SK-N-SH (cell line): ENCODE data around the gene ADAMTS5. TPM values are rescaled to one million over a fixed set of nuclear protein-coding genes. Genes with fewer than 3 reads are reported as not detected.
A peak's percentile ranks its signal among the peaks of the same experiment; 100 is the strongest.

Experiments used
- CTCF ChIA-PET: fragments of 300-600, 350-600 bp; formaldehyde crosslinking; extraction: SDS; loops from one replicate; lab custom pipeline; 2021; lab: Yijun Ruan, JAX
- POLR2A ChIA-PET: fragments of 350-600 bp; sonication (Branson Sonifier 250); formaldehyde crosslinking; extraction: SDS; loops from one replicate; lab custom pipeline; 2020; ENCODE audit warnings: antibody characterized with exemption, inconsistent platforms; lab: Yijun Ruan, JAX
- DNase-seq: peaks from one replicate; pipeline ENCODE4 v3.0.0; 2012
- H2AFZ ChIP-seq: fragments of 200-600 bp; sonication (generic); 2 replicates; pipeline ENCODE4 v1.8.1; 2016; ENCODE audit warnings: antibody characterized with exemption, mild to moderate bottlenecking, low read depth
- H3F3A ChIP-seq: fragments of 200-600 bp; sonication (generic); replicated peaks from 2 replicates; pipeline ENCODE3; 2016; ENCODE audit warnings: antibody characterized with exemption, mild to moderate bottlenecking; ENCODE audit not compliant: insufficient read depth
- H3K27ac ChIP-seq, 2 experiments: fragments of 200-500 bp in 1 of 2; fragments of 200-600 bp in 1 of 2; sonication (Bioruptor generic) in 1 of 2; sonication (generic), shearing (Covaris generic) in 1 of 2; 2 replicates each; pipeline versions ENCODE4 v1.5.1 to v1.6.1; 2014 to 2016; ENCODE audit warnings: low read depth in 2 of 2, inconsistent platforms in 1 of 2, low read length in 1 of 2, mild to moderate bottlenecking in 1 of 2, mixed read lengths in 1 of 2
- H3K27me3 ChIP-seq: fragments of 200-600 bp; sonication (generic), shearing (Covaris generic); 2 replicates; pipeline ENCODE4 v1.6.1; 2016; ENCODE audit warnings: mixed run types; ENCODE audit not compliant: insufficient read depth
- H3K36me3 ChIP-seq, 2 experiments: fragments of 200-500 bp in 1 of 2; fragments of 200-600 bp in 1 of 2; sonication (Bioruptor generic) in 1 of 2; sonication (generic) in 1 of 2; replicated peaks in 1 of 2; 2 replicates each; pipeline versions ENCODE3 to v1.5.1; 2014 to 2016; ENCODE audit warnings: low read length in 1 of 2, mild to moderate bottlenecking in 1 of 2; ENCODE audit not compliant: insufficient read depth in 2 of 2, control insufficient read depth in 1 of 2
- H3K4me1 ChIP-seq, 2 experiments: fragments of 200-500 bp in 1 of 2; fragments of 200-600 bp in 1 of 2; sonication (Bioruptor generic) in 1 of 2; sonication (generic), shearing (Covaris generic) in 1 of 2; 2 replicates each; pipeline versions ENCODE4 v1.5.1 to v1.6.1; 2014 to 2016; ENCODE audit warnings: low read depth in 1 of 2, low read length in 1 of 2, mixed run types in 1 of 2; ENCODE audit not compliant: insufficient read depth in 2 of 2, control insufficient read depth in 1 of 2
- H3K4me2 ChIP-seq: fragments of 200-600 bp; sonication (generic), shearing (Covaris generic); 2 replicates; pipeline ENCODE4 v1.6.1; 2017; ENCODE audit warnings: mixed run types
- H3K4me3 ChIP-seq, 2 experiments: fragments of 200-500 bp in 1 of 2; fragments of 200-600 bp in 1 of 2; sonication (Bioruptor generic) in 1 of 2; sonication (generic), shearing (Covaris generic) in 1 of 2; 2 replicates each; pipeline versions ENCODE4 v1.5.1 to v1.8.1; 2014 to 2016; ENCODE audit warnings: low read depth in 2 of 2, inconsistent platforms in 1 of 2, low read length in 1 of 2, mild to moderate bottlenecking in 1 of 2, mixed read lengths in 1 of 2, moderate library complexity in 1 of 2
- H3K79me2 ChIP-seq: fragments of 200-600 bp; sonication (generic); 2 replicates; pipeline ENCODE4 v1.8.1; 2017; ENCODE audit warnings: mild to moderate bottlenecking; ENCODE audit not compliant: insufficient read depth
- H3K9ac ChIP-seq: fragments of 200-600 bp; sonication (generic); 2 replicates; pipeline ENCODE4 v1.6.1; 2017; ENCODE audit warnings: mixed run types
- H3K9me2 ChIP-seq: fragments of 200-600 bp; sonication (generic); 2 replicates; pipeline ENCODE4 v1.6.1; 2017; ENCODE audit warnings: mixed run types
- H3K9me3 ChIP-seq: fragments of 200-600 bp; sonication (generic); 2 replicates; pipeline ENCODE4 v1.6.1; 2017; ENCODE audit warnings: mixed run types, mild to moderate bottlenecking, moderate library complexity
- H4K20me1 ChIP-seq: fragments of 200-600 bp; sonication (generic); 2 replicates; pipeline ENCODE4 v1.6.1; 2017; ENCODE audit warnings: mild to moderate bottlenecking, mixed run types; ENCODE audit not compliant: insufficient read depth
- FOSL2 ChIP-seq: IDR thresholded peaks from 2 replicates; pipeline ENCODE4 v1.4.0; 2012; ENCODE audit warnings: low read depth, mild to moderate bottlenecking, moderate library complexity, borderline replicate concordance
- RCOR1 ChIP-seq: fragments of 150-350 bp; IDR thresholded peaks from 2 replicates; pipeline ENCODE4 v1.6.1; 2017; ENCODE audit warnings: antibody characterized with exemption, low read length
- SIN3A ChIP-seq: IDR thresholded peaks from 2 replicates; pipeline ENCODE4 v1.6.1; 2012; ENCODE audit warnings: low read depth, mild to moderate bottlenecking, low read length, moderate library complexity, borderline replicate concordance
- WGBS: methylation state at CpG from one replicate; pipeline ENCODE4 v1.1.6; 2017; ENCODE audit warnings: low lambda C conversion rate; 5-methylcytosine and 5-hydroxymethylcytosine counted together
- polyA plus RNA-seq, 3 experiments: library from polyadenylated mRNA; depleted of rRNA; stranded (reverse); fragments of >200 nt; gene quantifications; 2 replicates each; pipeline ENCODE4 v1.2.3, GENCODE V29; 2012
- TF ChIP-seq, protein P1 (sequence below): IDR thresholded peaks from 2 replicates; pipeline ENCODE4 v1.6.1; 2012; ENCODE audit warnings: mild to moderate bottlenecking, low read depth, low read length, moderate library complexity
- TF ChIP-seq, protein P2 (sequence below): IDR thresholded peaks from 2 replicates; pipeline ENCODE4; 2012
- TF ChIP-seq, protein P3 (sequence below): fragments of 200-600 bp; sonication (generic); IDR thresholded peaks from 2 replicates; pipeline ENCODE4 v1.6.1; 2017; ENCODE audit warnings: antibody characterized with exemption, mild to moderate bottlenecking, moderate library complexity
- TF ChIP-seq, protein P4 (sequence below): IDR thresholded peaks from 2 replicates; pipeline ENCODE4 v1.4.0; 2012; ENCODE audit warnings: low read depth
- TF ChIP-seq, protein P5 (sequence below): fragments of 150-350 bp; IDR thresholded peaks from 2 replicates; pipeline ENCODE4 v1.6.1; 2017; ENCODE audit warnings: antibody characterized with exemption, low read length, low read depth, borderline replicate concordance

Gene ADAMTS5
- polyA plus RNA-seq, 1 of the 3 experiments (the other 2 are of a cell fraction), result 0.90 TPM

GRCh38 chr21:26966649-26967061 is 233 bp downstream of the ADAMTS5 start:
- H3K79me2 ChIP-seq, result no peaks in the 10 kb centered on the region
- POLR2A ChIA-PET, result interaction anchor here (1.5 kb wide), 1 partner anchor 122 kb away, joined by 4 read pairs; no protein-coding TSS in a partner anchor
- DNase-seq, result no peak
- no peaks in the 10 kb centered on the region for H3K36me3 ChIP-seq
- H3F3A ChIP-seq, result no peaks in the 10 kb centered on the region
- H3K9ac ChIP-seq, result peak overlapping the region; percentile 76
- no peaks in the 10 kb centered on the region for H3K27me3 ChIP-seq
- TF ChIP-seq, protein P1, sequence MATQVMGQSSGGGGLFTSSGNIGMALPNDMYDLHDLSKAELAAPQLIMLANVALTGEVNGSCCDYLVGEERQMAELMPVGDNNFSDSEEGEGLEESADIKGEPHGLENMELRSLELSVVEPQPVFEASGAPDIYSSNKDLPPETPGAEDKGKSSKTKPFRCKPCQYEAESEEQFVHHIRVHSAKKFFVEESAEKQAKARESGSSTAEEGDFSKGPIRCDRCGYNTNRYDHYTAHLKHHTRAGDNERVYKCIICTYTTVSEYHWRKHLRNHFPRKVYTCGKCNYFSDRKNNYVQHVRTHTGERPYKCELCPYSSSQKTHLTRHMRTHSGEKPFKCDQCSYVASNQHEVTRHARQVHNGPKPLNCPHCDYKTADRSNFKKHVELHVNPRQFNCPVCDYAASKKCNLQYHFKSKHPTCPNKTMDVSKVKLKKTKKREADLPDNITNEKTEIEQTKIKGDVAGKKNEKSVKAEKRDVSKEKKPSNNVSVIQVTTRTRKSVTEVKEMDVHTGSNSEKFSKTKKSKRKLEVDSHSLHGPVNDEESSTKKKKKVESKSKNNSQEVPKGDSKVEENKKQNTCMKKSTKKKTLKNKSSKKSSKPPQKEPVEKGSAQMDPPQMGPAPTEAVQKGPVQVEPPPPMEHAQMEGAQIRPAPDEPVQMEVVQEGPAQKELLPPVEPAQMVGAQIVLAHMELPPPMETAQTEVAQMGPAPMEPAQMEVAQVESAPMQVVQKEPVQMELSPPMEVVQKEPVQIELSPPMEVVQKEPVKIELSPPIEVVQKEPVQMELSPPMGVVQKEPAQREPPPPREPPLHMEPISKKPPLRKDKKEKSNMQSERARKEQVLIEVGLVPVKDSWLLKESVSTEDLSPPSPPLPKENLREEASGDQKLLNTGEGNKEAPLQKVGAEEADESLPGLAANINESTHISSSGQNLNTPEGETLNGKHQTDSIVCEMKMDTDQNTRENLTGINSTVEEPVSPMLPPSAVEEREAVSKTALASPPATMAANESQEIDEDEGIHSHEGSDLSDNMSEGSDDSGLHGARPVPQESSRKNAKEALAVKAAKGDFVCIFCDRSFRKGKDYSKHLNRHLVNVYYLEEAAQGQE, result no peak
- TF ChIP-seq, protein P2, sequence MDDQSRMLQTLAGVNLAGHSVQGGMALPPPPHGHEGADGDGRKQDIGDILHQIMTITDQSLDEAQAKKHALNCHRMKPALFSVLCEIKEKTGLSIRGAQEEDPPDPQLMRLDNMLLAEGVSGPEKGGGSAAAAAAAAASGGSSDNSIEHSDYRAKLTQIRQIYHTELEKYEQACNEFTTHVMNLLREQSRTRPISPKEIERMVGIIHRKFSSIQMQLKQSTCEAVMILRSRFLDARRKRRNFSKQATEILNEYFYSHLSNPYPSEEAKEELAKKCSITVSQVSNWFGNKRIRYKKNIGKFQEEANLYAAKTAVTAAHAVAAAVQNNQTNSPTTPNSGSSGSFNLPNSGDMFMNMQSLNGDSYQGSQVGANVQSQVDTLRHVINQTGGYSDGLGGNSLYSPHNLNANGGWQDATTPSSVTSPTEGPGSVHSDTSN, result no peak
- TF ChIP-seq, protein P3, sequence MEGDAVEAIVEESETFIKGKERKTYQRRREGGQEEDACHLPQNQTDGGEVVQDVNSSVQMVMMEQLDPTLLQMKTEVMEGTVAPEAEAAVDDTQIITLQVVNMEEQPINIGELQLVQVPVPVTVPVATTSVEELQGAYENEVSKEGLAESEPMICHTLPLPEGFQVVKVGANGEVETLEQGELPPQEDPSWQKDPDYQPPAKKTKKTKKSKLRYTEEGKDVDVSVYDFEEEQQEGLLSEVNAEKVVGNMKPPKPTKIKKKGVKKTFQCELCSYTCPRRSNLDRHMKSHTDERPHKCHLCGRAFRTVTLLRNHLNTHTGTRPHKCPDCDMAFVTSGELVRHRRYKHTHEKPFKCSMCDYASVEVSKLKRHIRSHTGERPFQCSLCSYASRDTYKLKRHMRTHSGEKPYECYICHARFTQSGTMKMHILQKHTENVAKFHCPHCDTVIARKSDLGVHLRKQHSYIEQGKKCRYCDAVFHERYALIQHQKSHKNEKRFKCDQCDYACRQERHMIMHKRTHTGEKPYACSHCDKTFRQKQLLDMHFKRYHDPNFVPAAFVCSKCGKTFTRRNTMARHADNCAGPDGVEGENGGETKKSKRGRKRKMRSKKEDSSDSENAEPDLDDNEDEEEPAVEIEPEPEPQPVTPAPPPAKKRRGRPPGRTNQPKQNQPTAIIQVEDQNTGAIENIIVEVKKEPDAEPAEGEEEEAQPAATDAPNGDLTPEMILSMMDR, result no peak
- TF ChIP-seq, protein P4, sequence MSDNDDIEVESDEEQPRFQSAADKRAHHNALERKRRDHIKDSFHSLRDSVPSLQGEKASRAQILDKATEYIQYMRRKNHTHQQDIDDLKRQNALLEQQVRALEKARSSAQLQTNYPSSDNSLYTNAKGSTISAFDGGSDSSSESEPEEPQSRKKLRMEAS, result no peak
- TF ChIP-seq, all 33 proteins: peak for 0
- H2AFZ ChIP-seq, result peak overlapping the region; percentile 90
- H4K20me1 ChIP-seq, result no peaks in the 10 kb centered on the region
- no peaks in the 10 kb centered on the region for H3K9me3 ChIP-seq
- H3K4me2 ChIP-seq, result peak overlapping the region; percentile 97
- peak overlapping the region; percentile 59 to 67 for H3K27ac ChIP-seq
- CTCF ChIA-PET, result interaction anchor here (0.7 to 1.6 kb wide), 4 partner anchors 14 to 1778 kb away, joined by 3 to 4 read pairs (median 4); no protein-coding TSS in a partner anchor
- no peaks in the 10 kb centered on the region for H3K9me2 ChIP-seq
- peak overlapping the region; percentile 77 to 87 for H3K4me3 ChIP-seq
- WGBS, result 5% methylated on average over 24 of the region's 24 CpGs
- peaks cover 0 to 6% of the 10 kb centered on the region in 2 experiments; a peak in 1 of 4 replicates for H3K4me1 ChIP-seq

GRCh38 chr21:26965907-26966581 is 844 bp downstream of the ADAMTS5 start:
- H3F3A ChIP-seq, result no peaks in the 10 kb centered on the region
- TF ChIP-seq FOSL2 (no peak), SIN3A (no peak), RCOR1 (no peak)
- TF ChIP-seq, protein P5, sequence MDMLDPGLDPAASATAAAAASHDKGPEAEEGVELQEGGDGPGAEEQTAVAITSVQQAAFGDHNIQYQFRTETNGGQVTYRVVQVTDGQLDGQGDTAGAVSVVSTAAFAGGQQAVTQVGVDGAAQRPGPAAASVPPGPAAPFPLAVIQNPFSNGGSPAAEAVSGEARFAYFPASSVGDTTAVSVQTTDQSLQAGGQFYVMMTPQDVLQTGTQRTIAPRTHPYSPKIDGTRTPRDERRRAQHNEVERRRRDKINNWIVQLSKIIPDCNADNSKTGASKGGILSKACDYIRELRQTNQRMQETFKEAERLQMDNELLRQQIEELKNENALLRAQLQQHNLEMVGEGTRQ, result 0 out of 2 replicates have a peak, but pooled peaks have one; percentile 0
- TF ChIP-seq, protein P4, result peak; percentile 26; the same call in 1 of the 2 replicates
- peak overlapping the region; percentile 53 for H2AFZ ChIP-seq
- H3K4me1 ChIP-seq, result peaks cover 0 to 6% of the 10 kb centered on the region in 2 experiments; a peak in 1 of 4 replicates
- ChIA-PET POLR2A (interaction anchor here (1.5 kb wide), 1 partner anchor 121 kb away, joined by 4 read pairs; no protein-coding TSS in a partner anchor), CTCF (interaction anchor here (1.1 to 1.6 kb wide), 2 partner anchors 13 to 735 kb away, joined by 3 to 4 read pairs; no protein-coding TSS in a partner anchor)
- peak overlapping the region; percentile 77 to 87 for H3K4me3 ChIP-seq
- no peaks in the 10 kb centered on the region for H3K79me2 ChIP-seq
- H3K9me3 ChIP-seq, result no peaks in the 10 kb centered on the region
- no peaks in the 10 kb centered on the region for H3K36me3 ChIP-seq
- no peaks in the 10 kb centered on the region for H3K27me3 ChIP-seq
- DNase-seq, result peak; percentile 86
- H3K9me2 ChIP-seq, result no peaks in the 10 kb centered on the region
- no peaks in the 10 kb centered on the region for H4K20me1 ChIP-seq
- WGBS, result 5% methylated on average over 34 of the region's 66 CpGs
- peak overlapping the region; percentile 23; the same call in 1 of the 2 replicates for H3K9ac ChIP-seq
- H3K27ac ChIP-seq, result no peak overlapping the region
- H3K4me2 ChIP-seq, result peak overlapping the region; percentile 97
